Body of pancreas (tissue), 4 donors: ENCODE results near the gene GDPD4.

ENCODE experiments used
- CTCF ChIP-seq, 7 experiments: fragments of 450-650 bp in 4 of 7; fragments of 200-600 bp in 3 of 7; sonication (generic) in 3 of 7; IDR thresholded peaks; one replicate each; pipeline ENCODE4 v1.5.1; 2016 to 2019; ENCODE audit warnings: antibody characterized with exemption in 7 of 7
- POLR2A ChIP-seq, 3 donors: fragments of 450-650 bp; IDR thresholded peaks; one replicate each; pipeline ENCODE4 v1.6.1; 2016; ENCODE audit warnings: antibody characterized with exemption in 3 of 3, mild to moderate bottlenecking in 2 of 3

- TF ChIP-seq CTCF (IDR thresholded peaks at IDR 0.05) (no peak), POLR2A (IDR thresholded peaks at IDR 0.05) (no peak)
Observed at GRCh38 chr11:77181799-77182541, 119.5 kb downstream of the GDPD4 start.
